ENCODE data around the gene ZFHX3.

- no peak for TF ChIP-seq EZH2 (IDR thresholded peaks at IDR 0.05; ENCODE audit: borderline replicate concordance, insufficient read depth, low read depth, low read length, poor library complexity, severe bottlenecking)
- TF ChIP-seq CTCF (IDR thresholded peaks at IDR 0.05), result peak; percentile 4
Measured at GRCh38 chr16:73047536-73048291, at the start of gene ZFHX3.

All from B cell (primary cell).